NB4 (cell line): ENCODE measurements around the gene METTL25.
"Not testable (repeated sequence)": the region's sequence is repeated elsewhere in the genome, so short reads cannot be mapped to it uniquely, and the experiment has no call there.

Source experiments
- DNase-seq: peaks from one replicate; pipeline ENCODE4 v3.0.0; 2010; ENCODE audit warnings: low read depth
- H3K4me3 ChIP-seq: one replicate; pipeline ENCODE4 v1.5.1; 2011; ENCODE audit warnings: mild to moderate bottlenecking, low read depth, low read length, moderate library complexity
- MYC ChIP-seq: IDR thresholded peaks from 2 replicates; pipeline ENCODE4 v1.6.1; 2011; ENCODE audit warnings: low read depth, low read length
- POLR2A ChIP-seq: IDR thresholded peaks from 2 replicates; pipeline ENCODE4 v1.6.1; 2011; ENCODE audit warnings: mild to moderate bottlenecking; ENCODE audit not compliant: insufficient read length; ENCODE audit errors: extremely low read depth
- TF ChIP-seq, protein P1 (sequence below): IDR thresholded peaks from 2 replicates; pipeline ENCODE4 v1.6.1; 2011; ENCODE audit warnings: low read depth, low read length
- TF ChIP-seq, protein P2 (sequence below): IDR thresholded peaks from one replicate; pipeline ENCODE4 v1.5.1; 2012; ENCODE audit warnings: low read depth, low read length

METTL25 gene

DNA sequence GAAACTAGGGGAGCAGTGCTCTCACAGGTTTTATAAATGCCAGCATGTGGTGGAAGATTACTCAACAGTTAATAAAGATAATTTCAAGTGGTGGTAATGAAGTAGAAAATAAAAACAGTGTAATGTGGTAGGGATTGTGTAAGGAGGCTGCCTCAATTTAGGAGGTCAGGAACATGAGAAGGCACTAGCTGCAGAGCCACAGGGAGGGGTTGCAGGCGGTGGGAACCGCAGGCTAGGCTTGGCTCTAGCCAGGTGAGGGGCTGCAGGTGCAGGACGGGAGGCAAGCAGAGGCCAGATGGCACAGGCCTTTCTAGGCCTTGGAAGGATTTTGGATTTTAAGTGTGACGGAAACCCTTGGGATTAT lies 768 bp downstream of the METTL25 start:
- DNase-seq: peak; percentile 40
- peak overlapping the region; percentile 86 for H3K4me3 ChIP-seq
- TF ChIP-seq, protein P1, sequence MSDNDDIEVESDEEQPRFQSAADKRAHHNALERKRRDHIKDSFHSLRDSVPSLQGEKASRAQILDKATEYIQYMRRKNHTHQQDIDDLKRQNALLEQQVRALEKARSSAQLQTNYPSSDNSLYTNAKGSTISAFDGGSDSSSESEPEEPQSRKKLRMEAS: no peak
- TF ChIP-seq, protein P2, sequence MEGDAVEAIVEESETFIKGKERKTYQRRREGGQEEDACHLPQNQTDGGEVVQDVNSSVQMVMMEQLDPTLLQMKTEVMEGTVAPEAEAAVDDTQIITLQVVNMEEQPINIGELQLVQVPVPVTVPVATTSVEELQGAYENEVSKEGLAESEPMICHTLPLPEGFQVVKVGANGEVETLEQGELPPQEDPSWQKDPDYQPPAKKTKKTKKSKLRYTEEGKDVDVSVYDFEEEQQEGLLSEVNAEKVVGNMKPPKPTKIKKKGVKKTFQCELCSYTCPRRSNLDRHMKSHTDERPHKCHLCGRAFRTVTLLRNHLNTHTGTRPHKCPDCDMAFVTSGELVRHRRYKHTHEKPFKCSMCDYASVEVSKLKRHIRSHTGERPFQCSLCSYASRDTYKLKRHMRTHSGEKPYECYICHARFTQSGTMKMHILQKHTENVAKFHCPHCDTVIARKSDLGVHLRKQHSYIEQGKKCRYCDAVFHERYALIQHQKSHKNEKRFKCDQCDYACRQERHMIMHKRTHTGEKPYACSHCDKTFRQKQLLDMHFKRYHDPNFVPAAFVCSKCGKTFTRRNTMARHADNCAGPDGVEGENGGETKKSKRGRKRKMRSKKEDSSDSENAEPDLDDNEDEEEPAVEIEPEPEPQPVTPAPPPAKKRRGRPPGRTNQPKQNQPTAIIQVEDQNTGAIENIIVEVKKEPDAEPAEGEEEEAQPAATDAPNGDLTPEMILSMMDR: no peak
- TF ChIP-seq MYC (no peak), POLR2A (no peak)

DNA sequence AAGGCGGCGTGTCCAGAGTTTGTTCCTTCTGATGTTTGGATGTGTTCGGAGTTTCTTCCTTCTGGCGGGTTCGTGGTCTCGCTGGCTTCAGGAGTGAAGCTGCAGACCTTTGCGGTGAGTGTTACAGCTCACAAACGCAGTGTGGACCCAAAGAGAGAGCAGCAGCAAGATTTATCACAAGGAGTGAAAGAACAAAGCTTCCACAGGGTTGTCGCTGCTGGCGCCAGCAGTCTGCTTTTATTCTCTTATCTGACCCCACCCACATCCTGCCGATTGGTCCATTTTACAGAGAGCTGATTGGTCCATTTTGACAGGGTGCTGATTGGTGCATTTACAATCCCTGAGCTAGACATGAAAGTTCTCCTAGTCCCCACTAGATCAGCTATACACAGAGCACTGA lies 2.5 kb downstream of the METTL25 start:
- not testable (repeated sequence) for DNase-seq, H3K4me3 ChIP-seq

DNA sequence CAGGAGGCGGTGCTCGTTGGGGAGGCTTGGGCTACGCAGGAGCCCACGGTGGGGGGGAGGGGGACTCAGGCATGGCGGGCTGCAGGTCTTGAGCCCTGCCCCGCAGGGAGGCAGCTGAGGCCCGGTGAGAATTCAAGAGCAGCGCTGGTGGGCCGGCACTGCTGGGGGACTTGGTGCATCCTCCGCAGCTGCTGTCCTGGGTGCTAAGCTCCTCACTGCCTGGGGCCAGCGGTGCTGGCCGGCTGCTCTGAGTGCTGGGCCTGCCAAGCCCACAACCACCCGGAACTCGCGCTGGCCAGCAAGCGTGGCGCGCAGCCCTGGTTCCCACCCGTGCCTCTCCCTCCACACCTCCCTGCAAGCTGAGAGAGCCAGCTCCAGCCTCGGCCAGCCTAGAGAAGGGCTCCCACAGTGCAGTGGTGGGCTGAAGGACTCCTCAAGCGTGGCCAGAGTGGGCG lies 3.2 kb downstream of the METTL25 start:
- no peak overlapping the region for H3K4me3 ChIP-seq
- no peak for DNase-seq
- TF ChIP-seq, protein P1: no peak

DNA sequence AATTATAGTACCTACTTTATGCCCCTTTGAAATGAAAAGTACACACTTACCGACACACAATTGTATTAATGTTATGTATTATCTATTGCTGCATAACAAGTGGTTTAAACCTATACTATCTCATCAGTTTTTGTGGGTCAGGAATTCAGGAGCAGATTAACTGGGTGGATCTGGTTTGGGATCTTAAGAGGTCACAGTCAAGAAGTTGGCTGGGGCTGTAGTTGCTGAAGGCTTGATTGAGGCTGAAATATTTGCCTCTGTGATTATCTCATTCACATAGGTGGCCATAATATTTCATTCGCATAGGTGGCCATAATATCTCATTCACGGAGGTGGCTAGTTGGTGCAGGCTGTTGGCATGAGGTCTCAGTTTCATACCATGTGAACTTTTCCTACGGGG lies 5.7 kb downstream of the METTL25 start:
- no peak for DNase-seq
- H3K4me3 ChIP-seq: no peak overlapping the region
- TF ChIP-seq MYC (no peak), POLR2A (no peak)
- TF ChIP-seq, protein P2: no peak
- TF ChIP-seq, protein P1: no peak

DNA sequence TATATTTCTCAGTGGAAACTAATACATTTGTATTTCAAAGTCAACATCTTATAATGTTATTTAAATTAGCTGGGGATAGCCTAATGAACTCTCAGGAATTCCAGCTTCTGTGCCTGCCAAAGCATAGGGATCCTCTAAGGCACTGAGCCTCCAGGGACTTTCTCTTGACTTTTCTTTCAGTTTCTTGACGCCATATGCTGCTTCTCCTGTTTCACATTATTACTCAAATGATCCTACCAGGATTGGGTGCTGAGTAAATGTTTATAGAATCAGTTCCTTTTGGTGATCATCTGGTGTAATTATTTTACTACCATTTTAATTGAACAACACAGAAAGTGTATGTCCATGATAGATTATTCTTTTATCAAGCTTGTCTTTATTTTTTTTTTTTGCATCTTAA lies 7.9 kb downstream of the METTL25 start:
- H3K4me3 ChIP-seq: no peak overlapping the region
- no peak for DNase-seq
- no peak for TF ChIP-seq POLR2A
- TF ChIP-seq, protein P1: no peak
- no peak for TF ChIP-seq MYC
- TF ChIP-seq, protein P2: no peak

DNA sequence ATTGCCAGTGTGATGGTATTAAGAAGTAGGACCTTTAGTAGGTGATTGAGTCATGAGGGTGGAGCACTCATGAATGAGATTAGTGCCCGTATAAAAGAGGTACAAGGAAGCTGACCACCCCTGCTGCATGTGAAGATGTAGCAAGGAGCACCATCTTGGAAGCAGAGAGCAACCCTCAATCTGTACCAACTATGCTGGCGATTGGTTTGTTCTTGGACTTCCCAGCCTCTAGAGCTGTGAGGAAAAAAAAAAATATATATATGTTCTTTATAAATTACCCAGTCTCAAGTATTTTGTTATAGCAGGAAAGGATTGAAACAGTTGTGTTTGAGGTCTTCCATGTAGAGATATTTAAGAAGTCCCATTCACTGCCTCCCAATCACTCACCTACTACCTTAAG lies 16.9 kb downstream of the METTL25 start:
- DNase-seq: no peak
- no peak for TF ChIP-seq MYC
- TF ChIP-seq, protein P1: no peak
- TF ChIP-seq POLR2A: no peak
- TF ChIP-seq, protein P2: no peak
- H3K4me3 ChIP-seq: no peak overlapping the region

DNA sequence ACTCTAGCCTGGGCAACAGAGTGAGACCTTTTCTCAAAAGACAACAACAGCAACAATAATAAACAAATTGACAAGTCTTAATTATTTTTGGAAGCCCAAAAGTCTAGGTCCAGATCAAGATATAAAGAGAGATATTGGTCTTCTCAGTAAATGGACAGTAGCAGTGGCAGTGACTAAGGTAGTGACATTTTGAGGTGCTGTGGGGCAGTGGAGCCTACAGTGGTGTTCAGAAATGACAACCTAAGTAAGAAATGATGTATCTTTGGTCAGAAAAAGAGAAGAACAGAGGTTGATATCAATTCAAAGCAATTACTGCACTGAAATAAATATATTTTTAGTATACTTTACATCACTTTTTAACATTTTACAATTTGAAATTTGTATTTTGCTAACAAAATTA lies 20.7 kb downstream of the METTL25 start:
- no peak for DNase-seq
- TF ChIP-seq POLR2A (no peak), MYC (no peak)
- TF ChIP-seq, protein P1: no peak
- TF ChIP-seq, protein P2: no peak
- H3K4me3 ChIP-seq: no peak overlapping the region
